H1 (cell line): ENCODE measurements around the gene LRRC42. TPM values are rescaled to one million over a fixed set of nuclear protein-coding genes. Genes with fewer than 3 reads are reported as not detected.

Experiments used
- CBX8 ChIP-seq: fragments of 300-800, 300-1000 bp; sonication (generic); IDR thresholded peaks from 2 replicates; pipeline ENCODE4 v1.7.1; 2016; ENCODE audit warnings: low read depth, low read length, borderline replicate concordance
- CHD7 ChIP-seq: fragments of 300-600 bp; sonication (generic); IDR thresholded peaks from 2 replicates; pipeline ENCODE4 v1.7.1; 2012; ENCODE audit warnings: low read length, moderate library complexity, mild to moderate bottlenecking, inconsistent platforms; ENCODE audit not compliant: insufficient replicate concordance
- KDM4A ChIP-seq: IDR thresholded peaks from one replicate; pipeline ENCODE4 v1.7.1; 2012; ENCODE audit warnings: low read depth, mild to moderate bottlenecking, moderate library complexity, low read length, inconsistent platforms; ENCODE audit not compliant: severe bottlenecking
- POLR2A ChIP-seq, 2 experiments: IDR thresholded peaks; 1 replicate in 1 of 2; 2 replicates in 1 of 2; pipeline ENCODE4 v1.6.1; 2011; ENCODE audit warnings: low read depth in 2 of 2, low read length in 2 of 2, mild to moderate bottlenecking in 2 of 2; ENCODE audit errors: control extremely low read depth in 1 of 2
- RBBP5 ChIP-seq: IDR thresholded peaks from 2 replicates; pipeline ENCODE4 v1.7.1; 2012; ENCODE audit warnings: low read depth, mild to moderate bottlenecking, inconsistent platforms, low read length, moderate library complexity, borderline replicate concordance
- SP1 ChIP-seq: IDR thresholded peaks from 2 replicates; pipeline ENCODE4 v1.6.1; 2011; ENCODE audit warnings: low read depth, low read length
- TAF1 ChIP-seq: IDR thresholded peaks from 2 replicates; pipeline ENCODE4 v1.6.1; 2011; ENCODE audit warnings: mild to moderate bottlenecking, low read depth, low read length
- ZNF274 ChIP-seq: IDR thresholded peaks from 2 replicates; pipeline ENCODE4 v1.7.0; 2012; ENCODE audit warnings: low read length, borderline replicate concordance; ENCODE audit errors: extremely low read depth
- polyA plus RNA-seq, 7 experiments: library from polyadenylated mRNA; depleted of rRNA in 3 of 7; stranded (reverse) in 5 of 7; unstranded in 2 of 7; fragments of >200 nt in 5 of 7; fragments of 200-250 nt in 2 of 7; gene quantifications; 1 replicate in 5 of 7; 2 replicates in 1 of 7; 4 replicates in 1 of 7; pipeline versions ENCODE4 v1.2.1 to v1.2.3, GENCODE V29; 2011 to 2013; ENCODE audit warnings: missing spikeins in 2 of 7, mixed read lengths in 2 of 7
- total RNA-seq: library from RNA; stranded (reverse); fragmentation: NEBNext Ultra II Directional; extraction: Animal tissue kit (Norgen Biotek cat#: 25700); gene quantifications from 2 replicates; pipeline ENCODE4 v1.2.1, GENCODE V29; 2021
- TF ChIP-seq, protein P1 (sequence below): IDR thresholded peaks from 2 replicates; pipeline ENCODE4 v1.6.1; 2012; ENCODE audit warnings: low read length, inconsistent platforms

Gene LRRC42
- total and polyA plus RNA-seq, 2 of the 8 experiments (the other 6 are each of a cell fraction or from before 2014, with no cell fraction given) = 38.2 to 54.1 TPM

GRCh38 chr1:53948291-53948690 lies 2.1 kb downstream of the LRRC42 start (continued):
- TF ChIP-seq, protein P1, sequence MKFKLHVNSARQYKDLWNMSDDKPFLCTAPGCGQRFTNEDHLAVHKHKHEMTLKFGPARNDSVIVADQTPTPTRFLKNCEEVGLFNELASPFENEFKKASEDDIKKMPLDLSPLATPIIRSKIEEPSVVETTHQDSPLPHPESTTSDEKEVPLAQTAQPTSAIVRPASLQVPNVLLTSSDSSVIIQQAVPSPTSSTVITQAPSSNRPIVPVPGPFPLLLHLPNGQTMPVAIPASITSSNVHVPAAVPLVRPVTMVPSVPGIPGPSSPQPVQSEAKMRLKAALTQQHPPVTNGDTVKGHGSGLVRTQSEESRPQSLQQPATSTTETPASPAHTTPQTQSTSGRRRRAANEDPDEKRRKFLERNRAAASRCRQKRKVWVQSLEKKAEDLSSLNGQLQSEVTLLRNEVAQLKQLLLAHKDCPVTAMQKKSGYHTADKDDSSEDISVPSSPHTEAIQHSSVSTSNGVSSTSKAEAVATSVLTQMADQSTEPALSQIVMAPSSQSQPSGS = no peak
- TF ChIP-seq CBX8 (no peak), RBBP5 (no peak), POLR2A (IDR thresholded peaks at IDR 0.05; ENCODE audit: control extremely low read depth in 1 of 2, low read depth in 2 of 2, low read length in 2 of 2) (no peak), KDM4A (no peak), CHD7 (no peak), ZNF274 (no peak), TAF1 (no peak), SP1 (no peak)
